GM12878 (cell line): ENCODE results near the gene DHCR24.

Experiments
- EZH2 ChIP-seq: IDR thresholded peaks from 2 replicates; pipeline ENCODE4 v1.6.1; 2012; ENCODE audit warnings: low read depth, mild to moderate bottlenecking, control low read depth, inconsistent platforms, low read length, borderline replicate concordance; ENCODE audit not compliant: control insufficient read depth
- KDM1A ChIP-seq: fragments of 200-600 bp; sonication (generic); IDR thresholded peaks from 2 replicates; pipeline ENCODE4 v1.6.1; 2016; ENCODE audit warnings: borderline replicate concordance
- POLR2A ChIP-seq: IDR thresholded peaks from 2 replicates; pipeline ENCODE4 v1.6.1; 2011; ENCODE audit warnings: low read depth, mild to moderate bottlenecking, low read length
- RBBP5 ChIP-seq: fragments of 200-600 bp; sonication (generic); conservative IDR thresholded peaks from 2 replicates; pipeline ENCODE4 v1.6.1; 2016
- RELA ChIP-seq: fragments of 450-650 bp; IDR thresholded peaks from 2 replicates; pipeline ENCODE4 v1.8.0; 2014; ENCODE audit warnings: borderline replicate concordance; ENCODE audit not compliant: partially characterized antibody
- SREBF2 ChIP-seq: IDR thresholded peaks from 2 replicates; pipeline ENCODE4 v1.6.1; 2012; ENCODE audit warnings: mild to moderate bottlenecking, low read length
- TF ChIP-seq, protein P1 (sequence below), 3 experiments: IDR thresholded peaks in 2 of 3; conservative IDR thresholded peaks in 1 of 3; 2 replicates each; pipeline ENCODE4 v1.5.1; 2011; ENCODE audit warnings: low read depth in 3 of 3, low read length in 3 of 3, mild to moderate bottlenecking in 3 of 3, control low read depth in 2 of 3, moderate library complexity in 2 of 3, inconsistent platforms in 1 of 3, mixed read lengths in 1 of 3; ENCODE audit not compliant: control insufficient read depth in 2 of 3, insufficient read depth in 1 of 3; ENCODE audit errors: extremely low read depth in 1 of 3
- TF ChIP-seq, protein P2 (sequence below): fragments of 150-350 bp; IDR thresholded peaks from 2 replicates; pipeline ENCODE4 v1.6.1; 2016; ENCODE audit warnings: low read depth, low read length
- TF ChIP-seq, protein P3 (sequence below): fragments of 450-650 bp; conservative IDR thresholded peaks from 2 replicates; pipeline ENCODE4 v1.6.1; 2017; ENCODE audit warnings: mild to moderate bottlenecking, moderate library complexity

DNA sequence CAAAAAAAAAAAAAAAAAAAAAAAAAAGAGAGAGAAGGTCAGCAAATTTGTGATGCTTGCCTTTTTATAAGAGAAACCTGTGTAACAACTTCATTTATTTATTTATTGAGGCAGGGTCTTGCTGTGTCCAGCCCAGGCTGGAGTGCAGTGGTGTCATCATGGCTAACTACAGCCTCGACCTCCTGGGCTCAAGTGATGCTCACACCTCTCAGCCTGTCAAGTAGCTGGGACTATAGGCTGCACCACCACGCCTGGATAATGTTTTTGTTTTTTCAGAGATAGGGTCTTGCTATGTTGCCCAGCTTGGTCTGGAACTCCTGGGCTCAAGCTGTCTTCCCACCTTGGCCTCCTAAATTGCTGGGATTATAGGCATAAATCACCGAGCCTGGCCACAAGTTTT lies 42.4 kb downstream of the DHCR24 start:
- TF ChIP-seq SREBF2: no peak
- TF ChIP-seq, protein P1, sequence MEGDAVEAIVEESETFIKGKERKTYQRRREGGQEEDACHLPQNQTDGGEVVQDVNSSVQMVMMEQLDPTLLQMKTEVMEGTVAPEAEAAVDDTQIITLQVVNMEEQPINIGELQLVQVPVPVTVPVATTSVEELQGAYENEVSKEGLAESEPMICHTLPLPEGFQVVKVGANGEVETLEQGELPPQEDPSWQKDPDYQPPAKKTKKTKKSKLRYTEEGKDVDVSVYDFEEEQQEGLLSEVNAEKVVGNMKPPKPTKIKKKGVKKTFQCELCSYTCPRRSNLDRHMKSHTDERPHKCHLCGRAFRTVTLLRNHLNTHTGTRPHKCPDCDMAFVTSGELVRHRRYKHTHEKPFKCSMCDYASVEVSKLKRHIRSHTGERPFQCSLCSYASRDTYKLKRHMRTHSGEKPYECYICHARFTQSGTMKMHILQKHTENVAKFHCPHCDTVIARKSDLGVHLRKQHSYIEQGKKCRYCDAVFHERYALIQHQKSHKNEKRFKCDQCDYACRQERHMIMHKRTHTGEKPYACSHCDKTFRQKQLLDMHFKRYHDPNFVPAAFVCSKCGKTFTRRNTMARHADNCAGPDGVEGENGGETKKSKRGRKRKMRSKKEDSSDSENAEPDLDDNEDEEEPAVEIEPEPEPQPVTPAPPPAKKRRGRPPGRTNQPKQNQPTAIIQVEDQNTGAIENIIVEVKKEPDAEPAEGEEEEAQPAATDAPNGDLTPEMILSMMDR (IDR thresholded peaks at IDR 0.05 in 2 of 3, conservative IDR thresholded peaks at IDR 0.05 in 1 of 3; ENCODE audit: control insufficient read depth in 2 of 3, extremely low read depth in 1 of 3, insufficient read depth in 1 of 3, low read depth in 3 of 3, low read length in 3 of 3): no peak
- TF ChIP-seq, protein P2, sequence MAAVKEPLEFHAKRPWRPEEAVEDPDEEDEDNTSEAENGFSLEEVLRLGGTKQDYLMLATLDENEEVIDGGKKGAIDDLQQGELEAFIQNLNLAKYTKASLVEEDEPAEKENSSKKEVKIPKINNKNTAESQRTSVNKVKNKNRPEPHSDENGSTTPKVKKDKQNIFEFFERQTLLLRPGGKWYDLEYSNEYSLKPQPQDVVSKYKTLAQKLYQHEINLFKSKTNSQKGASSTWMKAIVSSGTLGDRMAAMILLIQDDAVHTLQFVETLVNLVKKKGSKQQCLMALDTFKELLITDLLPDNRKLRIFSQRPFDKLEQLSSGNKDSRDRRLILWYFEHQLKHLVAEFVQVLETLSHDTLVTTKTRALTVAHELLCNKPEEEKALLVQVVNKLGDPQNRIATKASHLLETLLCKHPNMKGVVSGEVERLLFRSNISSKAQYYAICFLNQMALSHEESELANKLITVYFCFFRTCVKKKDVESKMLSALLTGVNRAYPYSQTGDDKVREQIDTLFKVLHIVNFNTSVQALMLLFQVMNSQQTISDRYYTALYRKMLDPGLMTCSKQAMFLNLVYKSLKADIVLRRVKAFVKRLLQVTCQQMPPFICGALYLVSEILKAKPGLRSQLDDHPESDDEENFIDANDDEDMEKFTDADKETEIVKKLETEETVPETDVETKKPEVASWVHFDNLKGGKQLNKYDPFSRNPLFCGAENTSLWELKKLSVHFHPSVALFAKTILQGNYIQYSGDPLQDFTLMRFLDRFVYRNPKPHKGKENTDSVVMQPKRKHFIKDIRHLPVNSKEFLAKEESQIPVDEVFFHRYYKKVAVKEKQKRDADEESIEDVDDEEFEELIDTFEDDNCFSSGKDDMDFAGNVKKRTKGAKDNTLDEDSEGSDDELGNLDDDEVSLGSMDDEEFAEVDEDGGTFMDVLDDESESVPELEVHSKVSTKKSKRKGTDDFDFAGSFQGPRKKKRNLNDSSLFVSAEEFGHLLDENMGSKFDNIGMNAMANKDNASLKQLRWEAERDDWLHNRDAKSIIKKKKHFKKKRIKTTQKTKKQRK: no peak
- TF ChIP-seq EZH2: no peak
- TF ChIP-seq POLR2A: no peak
- no peak for TF ChIP-seq RELA
- TF ChIP-seq KDM1A: no peak
- TF ChIP-seq, protein P3, sequence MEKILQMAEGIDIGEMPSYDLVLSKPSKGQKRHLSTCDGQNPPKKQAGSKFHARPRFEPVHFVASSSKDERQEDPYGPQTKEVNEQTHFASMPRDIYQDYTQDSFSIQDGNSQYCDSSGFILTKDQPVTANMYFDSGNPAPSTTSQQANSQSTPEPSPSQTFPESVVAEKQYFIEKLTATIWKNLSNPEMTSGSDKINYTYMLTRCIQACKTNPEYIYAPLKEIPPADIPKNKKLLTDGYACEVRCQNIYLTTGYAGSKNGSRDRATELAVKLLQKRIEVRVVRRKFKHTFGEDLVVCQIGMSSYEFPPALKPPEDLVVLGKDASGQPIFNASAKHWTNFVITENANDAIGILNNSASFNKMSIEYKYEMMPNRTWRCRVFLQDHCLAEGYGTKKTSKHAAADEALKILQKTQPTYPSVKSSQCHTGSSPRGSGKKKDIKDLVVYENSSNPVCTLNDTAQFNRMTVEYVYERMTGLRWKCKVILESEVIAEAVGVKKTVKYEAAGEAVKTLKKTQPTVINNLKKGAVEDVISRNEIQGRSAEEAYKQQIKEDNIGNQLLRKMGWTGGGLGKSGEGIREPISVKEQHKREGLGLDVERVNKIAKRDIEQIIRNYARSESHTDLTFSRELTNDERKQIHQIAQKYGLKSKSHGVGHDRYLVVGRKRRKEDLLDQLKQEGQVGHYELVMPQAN: no peak
- no peak for TF ChIP-seq RBBP5
